ENCODE data around the gene DUS3L. TPM values are rescaled to one million over a fixed set of nuclear protein-coding genes. Genes with fewer than 3 reads are reported as not detected.
"Not testable (repeated sequence)": the region's sequence is repeated elsewhere in the genome, so short reads cannot be mapped to it uniquely, and the experiment has no call there.

Gene DUS3L
- total RNA-seq, 2 experiments from 2014 or later = 38.3 to 42.1 TPM

DNA sequence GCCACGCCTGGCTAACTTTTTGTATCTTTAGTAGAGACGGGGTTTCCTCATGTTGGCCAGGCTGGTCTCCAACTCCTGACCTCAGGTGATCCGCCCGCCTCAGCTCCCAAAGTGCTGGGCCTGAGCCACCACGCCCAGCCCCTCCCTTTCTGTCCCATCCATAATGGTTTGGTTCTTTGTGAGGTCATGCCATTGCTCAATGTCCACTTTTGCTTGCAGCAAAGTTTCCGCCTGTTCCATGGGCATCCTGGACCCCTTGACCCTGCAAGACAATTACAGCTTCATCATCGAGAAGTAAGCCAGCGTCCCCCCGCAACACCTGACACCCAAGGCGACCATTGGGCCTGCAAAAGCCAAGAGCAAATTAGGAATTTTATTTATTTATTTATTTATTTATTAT is 23.0 kb downstream of the DUS3L start:
- no peaks in the 10 kb centered on the region for H3K9me3 Mint-ChIP-seq

DNA sequence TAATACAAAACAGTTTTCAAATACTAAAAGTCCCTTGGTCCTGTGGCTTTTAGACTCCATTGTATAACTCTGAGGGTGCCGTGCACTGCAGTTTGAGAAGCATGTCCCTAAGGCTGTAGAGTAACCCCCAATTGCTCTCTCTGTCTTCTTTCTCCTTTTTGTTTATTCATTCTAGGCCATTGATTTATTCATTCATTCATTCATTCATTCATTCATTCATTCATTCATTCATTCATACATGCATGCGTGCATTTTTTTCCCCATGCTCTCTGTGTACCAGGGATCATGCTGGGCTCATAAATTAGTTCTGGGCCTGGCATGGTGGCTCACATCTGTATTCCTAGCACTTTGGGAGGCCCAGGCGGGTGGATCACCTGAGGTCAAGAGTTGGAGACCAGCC is 25.7 kb downstream of the DUS3L start:
- H3K36me3 Mint-ChIP-seq (ENCODE audit: low read depth) = no peaks in the 10 kb centered on the region
- H3K27me3 Mint-ChIP-seq = no peaks in the 10 kb centered on the region
- H3K9me3 Mint-ChIP-seq = no peaks in the 10 kb centered on the region
- no peak overlapping the region for H3K4me3 Mint-ChIP-seq
- no peak overlapping the region for H3K27ac Mint-ChIP-seq
- ChIA-PET POLR2A (no interaction called here), CTCF (no interaction called here)
- DNase-seq = no peak
- H3K4me1 Mint-ChIP-seq = no peaks in the 10 kb centered on the region

More for the DNA sequence above, 23.0 kb downstream of the DUS3L start:
- no peak for DNase-seq
- no peaks in the 10 kb centered on the region for H3K36me3 Mint-ChIP-seq (ENCODE audit: low read depth)
- POLR2A ChIA-PET = no interaction called here
- H3K4me1 Mint-ChIP-seq = no peaks in the 10 kb centered on the region
- H3K4me3 Mint-ChIP-seq = no peak overlapping the region
- no peak overlapping the region for H3K27ac Mint-ChIP-seq
- CTCF ChIA-PET = no interaction called here
- H3K27me3 Mint-ChIP-seq = no peaks in the 10 kb centered on the region

DNA sequence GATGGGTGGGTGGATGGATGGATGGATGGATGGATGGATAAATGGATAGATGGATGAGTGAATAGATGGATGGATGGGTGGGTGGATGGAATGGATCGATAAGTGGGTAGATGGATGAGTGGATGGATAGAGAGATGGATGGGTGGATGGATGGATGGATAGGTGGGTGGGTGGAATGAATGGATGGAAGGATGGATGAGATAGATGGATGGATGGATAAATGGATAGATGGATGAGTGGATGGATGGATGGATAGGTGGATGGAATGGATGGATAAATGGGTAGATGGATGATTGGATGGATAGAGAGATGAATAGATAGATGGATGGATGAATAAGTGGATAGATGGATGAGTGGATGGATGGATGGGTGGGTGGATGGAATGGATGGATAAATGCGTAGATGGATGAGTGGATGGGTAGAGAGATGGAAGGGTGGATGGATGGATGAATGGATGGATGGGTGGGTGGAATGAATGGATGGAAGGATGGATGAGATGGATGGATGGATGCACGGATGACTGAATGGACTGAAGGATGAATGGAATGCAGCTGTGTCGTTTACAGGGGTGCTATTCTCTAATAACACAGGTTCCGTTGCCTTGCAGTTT is 28.2 kb downstream of the DUS3L start:
- Mint-ChIP-seq H3K9me3 (no peaks in the 10 kb centered on the region), H3K27ac (no peak overlapping the region), H3K4me3 (no peak overlapping the region), H3K36me3 (ENCODE audit: low read depth) (no peaks in the 10 kb centered on the region), H3K27me3 (no peaks in the 10 kb centered on the region), H3K4me1 (no peaks in the 10 kb centered on the region)
- CTCF ChIA-PET = no interaction called here
- no peak for DNase-seq
- POLR2A ChIA-PET = no interaction called here

DNA sequence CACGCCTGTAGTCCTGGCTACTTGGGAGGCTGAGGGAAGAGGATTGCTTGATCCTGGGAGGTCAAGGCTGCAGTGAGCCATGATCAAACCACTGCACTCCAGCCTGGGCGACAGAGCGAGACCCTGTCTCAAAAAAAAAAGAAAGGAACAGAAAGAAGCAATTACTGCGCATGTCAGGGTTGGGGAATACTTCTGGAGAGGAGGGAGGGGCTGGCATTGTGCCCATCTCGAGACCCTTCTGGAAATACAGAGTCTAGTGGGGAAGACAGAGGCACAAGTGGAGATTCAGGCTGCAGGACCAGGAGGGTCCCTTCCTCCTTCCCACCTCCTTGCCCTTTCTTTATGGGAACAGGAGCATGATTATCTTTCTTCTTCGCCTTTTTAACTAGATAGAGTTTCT is 37.2 kb downstream of the DUS3L start:
- Mint-ChIP-seq H3K27ac (no peak overlapping the region), H3K4me3 (no peak overlapping the region), H3K36me3 (ENCODE audit: low read depth) (no peaks in the 10 kb centered on the region), H3K4me1 (no peaks in the 10 kb centered on the region), H3K27me3 (peaks cover 1% of the 10 kb centered on the region), H3K9me3 (no peaks in the 10 kb centered on the region)
- no peak for DNase-seq
- CTCF ChIA-PET = no interaction called here
- POLR2A ChIA-PET = no interaction called here

DNA sequence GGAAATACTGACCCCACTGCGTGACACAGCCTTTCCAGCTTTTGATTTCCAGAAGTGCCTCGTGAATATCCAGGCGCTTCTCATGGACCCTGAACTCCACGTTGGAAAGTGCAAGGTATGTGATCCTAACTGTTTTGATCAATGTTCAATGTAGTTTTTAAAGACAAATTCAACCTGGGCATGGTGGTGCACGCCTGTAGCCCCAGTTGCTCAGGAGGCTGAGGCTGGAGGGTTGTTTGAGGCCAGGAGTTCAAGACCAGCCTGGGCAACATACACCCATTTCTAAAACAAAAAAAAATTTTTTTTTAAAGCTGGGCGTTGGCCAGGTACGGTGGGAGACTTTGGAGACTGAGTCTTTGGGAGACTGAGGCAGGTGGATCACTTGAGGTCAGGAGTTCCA is 39.3 kb downstream of the DUS3L start:
- no peak for DNase-seq
- Mint-ChIP-seq H3K36me3 (ENCODE audit: low read depth) (no peaks in the 10 kb centered on the region), H3K4me1 (no peaks in the 10 kb centered on the region), H3K4me3 (no peak overlapping the region), H3K9me3 (no peaks in the 10 kb centered on the region), H3K27ac (no peak overlapping the region), H3K27me3 (peaks cover 1% of the 10 kb centered on the region)
- CTCF ChIA-PET = no interaction called here
- POLR2A ChIA-PET = interaction anchor here (0.5 kb wide), 1 partner anchor 16 kb away, joined by 3 read pairs; no protein-coding TSS in a partner anchor

DNA sequence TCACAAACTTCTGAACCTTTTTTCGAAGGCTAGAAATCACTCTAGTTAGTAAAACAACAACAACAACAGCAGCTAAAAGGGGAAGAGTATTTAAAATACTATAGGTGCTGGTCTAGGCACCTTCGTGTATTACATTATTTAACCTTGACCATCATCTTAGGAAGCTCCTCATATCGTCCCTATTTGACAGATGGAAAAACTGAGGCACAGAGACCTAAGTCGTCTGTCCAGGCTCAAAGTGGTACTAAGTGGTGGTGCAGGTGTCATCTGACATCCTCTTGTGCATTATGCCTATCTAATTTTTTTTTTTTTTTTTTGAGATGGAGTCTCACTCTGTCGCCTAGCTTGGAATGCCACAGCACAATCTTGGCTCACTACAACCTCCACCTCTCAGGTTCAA is 41.5 kb downstream of the DUS3L start:
- POLR2A ChIA-PET = no interaction called here
- Mint-ChIP-seq H3K4me3 (no peak overlapping the region), H3K4me1 (no peaks in the 10 kb centered on the region), H3K9me3 (no peaks in the 10 kb centered on the region), H3K36me3 (ENCODE audit: low read depth) (no peaks in the 10 kb centered on the region), H3K27ac (no peak overlapping the region), H3K27me3 (peaks cover under 1% of the 10 kb centered on the region)
- CTCF ChIA-PET = no interaction called here
- DNase-seq = no peak

DNA sequence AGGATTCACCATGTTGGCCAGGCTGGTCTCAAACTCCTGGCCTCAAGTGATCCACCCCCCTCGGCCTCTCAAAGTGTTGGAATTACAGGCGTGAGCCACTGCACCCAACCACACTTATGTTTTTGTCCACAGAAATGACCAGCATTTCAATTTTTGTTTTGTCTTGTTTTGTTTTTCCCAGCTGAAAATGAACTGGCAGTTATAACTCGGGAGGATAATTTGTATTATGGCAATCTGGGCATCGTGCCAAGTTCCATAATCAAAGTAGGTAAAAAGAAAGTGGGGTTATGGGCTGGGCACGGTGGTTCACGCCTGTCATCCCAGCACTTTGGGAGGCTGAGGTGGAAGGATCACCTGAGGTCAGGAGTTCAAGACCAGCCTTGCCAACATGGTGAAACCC is 42.0 kb downstream of the DUS3L start:
- POLR2A ChIA-PET; CTCF ChIA-PET; H3K9me3 Mint-ChIP-seq; H3K4me1 Mint-ChIP-seq; H3K36me3 Mint-ChIP-seq (ENCODE audit: low read depth); H3K27me3 Mint-ChIP-seq; H3K27ac Mint-ChIP-seq; H3K4me3 Mint-ChIP-seq; DNase-seq: not testable (repeated sequence)

DNA sequence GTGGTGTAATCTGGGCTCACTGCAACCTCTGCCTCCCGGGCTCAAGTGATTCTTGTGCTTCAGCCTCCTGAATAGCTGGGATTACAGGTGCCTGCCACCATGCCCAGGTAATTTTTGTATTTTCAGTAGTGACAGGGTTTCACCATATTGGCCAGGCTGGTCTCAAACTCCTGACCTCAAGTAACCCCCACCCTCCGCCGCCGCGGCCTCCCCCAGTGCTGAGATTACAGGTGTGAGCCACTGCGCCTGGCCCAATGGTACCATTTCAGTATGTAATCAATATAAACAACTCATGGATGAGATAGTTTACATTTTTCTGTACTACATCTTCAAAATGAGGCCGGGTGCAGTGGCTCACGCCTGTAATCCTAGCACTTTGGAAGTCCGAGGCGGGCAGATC is 46.0 kb downstream of the DUS3L start:
- H3K36me3 Mint-ChIP-seq (ENCODE audit: low read depth); CTCF ChIA-PET; POLR2A ChIA-PET; DNase-seq; H3K27ac Mint-ChIP-seq; H3K4me3 Mint-ChIP-seq; H3K4me1 Mint-ChIP-seq; H3K9me3 Mint-ChIP-seq; H3K27me3 Mint-ChIP-seq: not testable (repeated sequence)

DNA sequence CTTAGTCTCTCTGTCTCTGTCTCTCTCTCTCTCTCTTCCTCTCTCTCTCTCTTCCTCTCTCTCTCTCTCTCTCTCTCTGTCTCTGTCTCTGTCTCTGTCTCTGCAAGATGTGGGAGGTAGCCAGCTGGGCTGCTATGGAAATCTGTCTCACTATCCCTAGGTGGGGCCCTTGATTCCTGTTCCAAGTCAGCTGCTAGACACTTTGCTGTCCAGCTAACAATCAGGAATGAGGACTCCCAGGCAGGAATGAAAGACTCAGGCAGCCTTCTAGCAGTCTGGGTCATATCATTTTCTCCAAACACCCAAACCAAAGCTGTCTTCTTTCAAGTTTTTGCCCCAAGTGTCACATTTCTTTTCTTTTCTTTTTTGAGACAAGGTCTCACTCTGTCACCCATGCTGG is 47.3 kb downstream of the DUS3L start:
- POLR2A ChIA-PET = no interaction called here
- CTCF ChIA-PET = no interaction called here
- H3K27me3 Mint-ChIP-seq = peaks cover 6% of the 10 kb centered on the region
- H3K27ac Mint-ChIP-seq = no peak overlapping the region
- H3K4me1 Mint-ChIP-seq = no peaks in the 10 kb centered on the region
- H3K36me3 Mint-ChIP-seq (ENCODE audit: low read depth) = no peaks in the 10 kb centered on the region
- DNase-seq = no peak
- no peaks in the 10 kb centered on the region for H3K9me3 Mint-ChIP-seq
- H3K4me3 Mint-ChIP-seq = no peak overlapping the region

DNA sequence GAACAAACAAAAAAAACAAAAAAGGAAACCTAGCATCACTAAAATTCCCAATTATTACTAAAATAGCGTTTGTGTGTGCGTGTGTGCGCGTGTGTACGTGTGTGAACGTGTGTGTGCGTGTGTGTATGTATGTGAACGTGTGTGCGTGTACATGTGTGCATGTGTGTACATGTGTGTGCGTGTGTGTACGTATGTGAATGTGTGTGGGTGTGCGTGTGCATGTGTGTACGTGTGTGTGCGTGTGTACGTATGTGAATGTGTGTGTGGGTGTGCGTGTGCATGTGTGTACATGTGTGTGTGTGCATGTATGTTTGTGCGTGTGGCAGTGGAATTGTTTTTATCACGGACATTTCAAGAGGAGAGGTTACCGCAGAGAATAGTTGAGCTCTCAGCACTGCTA is 48.9 kb downstream of the DUS3L start:
- ChIA-PET CTCF (no interaction called here), POLR2A (no interaction called here)
- Mint-ChIP-seq H3K9me3 (no peaks in the 10 kb centered on the region), H3K27me3 (peaks cover 6% of the 10 kb centered on the region), H3K4me1 (no peaks in the 10 kb centered on the region), H3K4me3 (no peak overlapping the region), H3K36me3 (ENCODE audit: low read depth) (no peaks in the 10 kb centered on the region), H3K27ac (no peak overlapping the region)
- DNase-seq = no peak

DNA sequence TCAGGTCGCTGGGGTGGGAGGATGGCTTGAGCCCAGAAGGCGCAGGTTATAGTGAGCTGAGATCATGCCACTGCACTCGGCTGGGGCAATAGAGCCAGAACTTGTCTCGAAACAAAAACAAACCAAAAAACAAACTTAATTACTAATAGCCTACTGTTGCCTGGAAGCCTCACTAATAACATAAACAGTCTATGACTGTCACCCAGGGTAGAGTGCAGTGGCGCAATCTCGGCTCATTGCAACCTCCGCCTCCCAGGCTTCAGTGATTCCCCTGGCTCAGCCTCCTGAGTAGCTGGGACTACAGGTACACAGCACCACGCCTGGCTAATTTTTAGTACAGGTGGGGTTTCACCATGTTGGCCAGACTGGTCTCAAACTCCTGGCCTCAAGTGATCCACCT is 52.5 kb downstream of the DUS3L start:
- H3K27me3 Mint-ChIP-seq = peaks cover 3% of the 10 kb centered on the region

More for the DNA sequence above, 52.5 kb downstream of the DUS3L start:
- H3K9me3 Mint-ChIP-seq = no peaks in the 10 kb centered on the region
- H3K4me3 Mint-ChIP-seq = no peak overlapping the region
- CTCF ChIA-PET = interaction anchor here (0.7 kb wide), 1 partner anchor 1225 kb away, joined by 3 read pairs; no protein-coding TSS in a partner anchor
- DNase-seq = no peak
- H3K4me1 Mint-ChIP-seq = no peaks in the 10 kb centered on the region
- H3K27ac Mint-ChIP-seq = no peak overlapping the region
- H3K36me3 Mint-ChIP-seq (ENCODE audit: low read depth) = no peaks in the 10 kb centered on the region
- POLR2A ChIA-PET = no interaction called here

Other genes with a start within 250 kb of the DUS3L start
- gene TINCR, start 223.2 kb downstream of the DUS3L start, total RNA-seq = under 1 TPM; 0.38 to 0.53 TPM
- 10 to 100 TPM; 90.5 to 90.7 TPM for gene SAFB2, start 168.4 kb downstream of the DUS3L start, total RNA-seq
- gene SAFB, start 168.1 kb downstream of the DUS3L start, total RNA-seq = 100 to 1,000 TPM; 124 to 126 TPM
- 10 to 100 TPM; 38.7 to 39.5 TPM for gene MICOS13, start 110.6 kb downstream of the DUS3L start, total RNA-seq
- gene HSD11B1L, start 110.1 kb downstream of the DUS3L start, total RNA-seq = 1 to 10 TPM; 2.5 to 3.2 TPM
- 1,000 to 10,000 TPM; 1,036 to 1,058 TPM for gene RPL36, start 100.9 kb downstream of the DUS3L start, total RNA-seq
- 100 to 1,000 TPM in 1 of 2 experiments, 10 to 100 TPM in 1; 98.7 to 106 TPM for gene LONP1, start 71.0 kb downstream of the DUS3L start, total RNA-seq
- gene CATSPERD, start 70.5 kb downstream of the DUS3L start, total RNA-seq = not detected
- gene PRR22, start 6.4 kb downstream of the DUS3L start, total RNA-seq = 1 to 10 TPM; 2.3 to 2.4 TPM
- gene NRTN, start 13.9 kb upstream of the DUS3L start, total RNA-seq = under 1 TPM; 0.20 to 0.43 TPM
- not detected for gene FUT6, start 48.5 kb upstream of the DUS3L start, total RNA-seq
- not detected for gene FUT3, start 60.3 kb upstream of the DUS3L start, total RNA-seq
- under 1 TPM in 1 of 2 experiments, not detected in 1; 0.23 TPM for gene FUT5, start 79.4 kb upstream of the DUS3L start, total RNA-seq
- 100 to 1,000 TPM; 217 to 220 TPM for gene NDUFA11, start 112.6 kb upstream of the DUS3L start, total RNA-seq
- 1 to 10 TPM; 7.6 to 7.9 TPM for gene VMAC, start 113.7 kb upstream of the DUS3L start, total RNA-seq
- 10 to 100 TPM; 11.8 to 12.5 TPM for gene CAPS, start 123.1 kb upstream of the DUS3L start, total RNA-seq
- gene RANBP3, start 187.0 kb upstream of the DUS3L start, total RNA-seq = 10 to 100 TPM; 78.1 to 85.1 TPM

Measured in activated CD4-positive, alpha-beta memory T cell treated with anti-CD3 and anti-CD28 coated beads, Interleukin-2, amount 10 ng/mL, durations not matched to agents 7 days and 5 days (primary cell).